Keratinocyte (primary cell): ENCODE results near the gene LYRM7.

Source experiments
- EZH2 ChIP-seq: IDR thresholded peaks from one replicate; pipeline ENCODE4 v1.6.1; 2012; ENCODE audit warnings: inconsistent platforms, mild to moderate bottlenecking, low read length, moderate library complexity
- TF ChIP-seq, protein P1 (sequence below), 3 experiments: IDR thresholded peaks in 1 of 3; conservative IDR thresholded peaks in 1 of 3; optimal IDR thresholded peaks in 1 of 3; 2 replicates in 2 of 3; 3 replicates in 1 of 3; pipeline versions ENCODE3 to v1.5.1; 2011; ENCODE audit warnings: low read length in 3 of 3, mild to moderate bottlenecking in 3 of 3, moderate library complexity in 2 of 3, control low read depth in 1 of 3, inconsistent platforms in 1 of 3; ENCODE audit not compliant: insufficient read depth in 2 of 3; ENCODE audit errors: extremely low read depth in 1 of 3

DNA sequence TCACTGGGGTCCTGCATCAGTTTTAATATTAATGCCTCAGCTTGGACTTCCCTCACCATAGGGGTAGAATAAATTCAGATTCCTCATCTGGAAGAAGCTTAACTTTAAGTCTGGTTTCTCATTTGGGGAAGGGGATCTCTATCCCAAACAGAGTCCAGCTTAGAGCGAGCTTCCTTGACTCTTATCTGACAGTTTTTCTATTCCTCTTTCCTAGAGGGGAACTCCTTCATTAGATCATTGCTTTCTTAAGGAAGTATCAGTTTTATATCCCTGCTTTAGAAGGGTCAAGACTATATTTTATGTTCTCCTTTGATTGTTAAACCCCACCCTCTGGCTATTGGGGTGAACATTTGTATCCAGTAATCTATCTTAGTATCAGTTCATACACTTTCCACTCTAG lies 68.9 kb downstream of the LYRM7 start:
- TF ChIP-seq, protein P1, sequence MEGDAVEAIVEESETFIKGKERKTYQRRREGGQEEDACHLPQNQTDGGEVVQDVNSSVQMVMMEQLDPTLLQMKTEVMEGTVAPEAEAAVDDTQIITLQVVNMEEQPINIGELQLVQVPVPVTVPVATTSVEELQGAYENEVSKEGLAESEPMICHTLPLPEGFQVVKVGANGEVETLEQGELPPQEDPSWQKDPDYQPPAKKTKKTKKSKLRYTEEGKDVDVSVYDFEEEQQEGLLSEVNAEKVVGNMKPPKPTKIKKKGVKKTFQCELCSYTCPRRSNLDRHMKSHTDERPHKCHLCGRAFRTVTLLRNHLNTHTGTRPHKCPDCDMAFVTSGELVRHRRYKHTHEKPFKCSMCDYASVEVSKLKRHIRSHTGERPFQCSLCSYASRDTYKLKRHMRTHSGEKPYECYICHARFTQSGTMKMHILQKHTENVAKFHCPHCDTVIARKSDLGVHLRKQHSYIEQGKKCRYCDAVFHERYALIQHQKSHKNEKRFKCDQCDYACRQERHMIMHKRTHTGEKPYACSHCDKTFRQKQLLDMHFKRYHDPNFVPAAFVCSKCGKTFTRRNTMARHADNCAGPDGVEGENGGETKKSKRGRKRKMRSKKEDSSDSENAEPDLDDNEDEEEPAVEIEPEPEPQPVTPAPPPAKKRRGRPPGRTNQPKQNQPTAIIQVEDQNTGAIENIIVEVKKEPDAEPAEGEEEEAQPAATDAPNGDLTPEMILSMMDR (optimal IDR thresholded peaks at IDR 0.05 in 1 of 3, IDR thresholded peaks at IDR 0.05 in 1 of 3, conservative IDR thresholded peaks at IDR 0.05 in 1 of 3; ENCODE audit: extremely low read depth in 1 of 3, insufficient read depth in 2 of 3, low read length in 3 of 3) = no peak
- TF ChIP-seq EZH2 = no peak
